IMR-90 (cell line): ENCODE data around the gene TMPRSS5. TPM values are rescaled to one million over a fixed set of nuclear protein-coding genes. Genes with fewer than 3 reads are reported as not detected.

Experiments
- ATAC-seq: fragments of 200-7000 bp; cut with Tn5 transposase; 2 replicates; pipeline ENCODE4 v1.9.1; 2020; ENCODE audit warnings: low read depth, mild to moderate bottlenecking, moderate library complexity
- BruUV-seq: library from RNA; stranded (reverse); fragments of 400-500 nt; replicated peaks from 2 replicates; lab custom pipeline; 2021; lab: Mats Ljungman, UMichigan
- CTCF ChIA-PET: fragments of 300-600 bp; formaldehyde crosslinking; extraction: SDS; loops from one replicate; lab custom pipeline; 2021; ENCODE audit warnings: antibody characterized with exemption; lab: Yijun Ruan, JAX
- POLR2A ChIA-PET: fragments of 300-600 bp; sonication (Branson Sonifier 250); formaldehyde crosslinking; loops from one replicate; lab custom pipeline; 2022; ENCODE audit warnings: antibody characterized with exemption; ENCODE audit not compliant: unreplicated experiment; lab: Charles Lee
- DNase-seq: peaks from one replicate; pipeline ENCODE4 v3.0.0; 2013
- H2AFZ ChIP-seq: replicated peaks from 2 replicates; pipeline ENCODE3; 2013; ENCODE audit warnings: low read length, mild to moderate bottlenecking; ENCODE audit not compliant: poor library complexity
- H2AK5ac ChIP-seq: 2 replicates; pipeline ENCODE4 v1.6.1; 2013; ENCODE audit warnings: low read depth, low read length, inconsistent platforms
- H2AK9ac ChIP-seq: replicated peaks from 2 replicates; pipeline ENCODE3; 2013; ENCODE audit warnings: mild to moderate bottlenecking, low read depth, low read length, moderate library complexity; ENCODE audit not compliant: poor library complexity
- H2BK120ac ChIP-seq: 2 replicates; pipeline ENCODE4 v1.6.1; 2013; ENCODE audit warnings: low read depth, low read length, inconsistent platforms
- H2BK15ac ChIP-seq: 3 replicates; pipeline ENCODE4 v1.6.1; 2013; ENCODE audit warnings: low read depth, low read length, inconsistent platforms
- H2BK20ac ChIP-seq: 2 replicates; pipeline ENCODE4 v1.6.1; 2013; ENCODE audit warnings: low read depth, mild to moderate bottlenecking, inconsistent platforms, low read length, moderate library complexity
- H2BK5ac ChIP-seq: 2 replicates; pipeline ENCODE4 v1.6.1; 2013; ENCODE audit warnings: mild to moderate bottlenecking, low read depth, low read length, inconsistent platforms; ENCODE audit not compliant: poor library complexity, severe bottlenecking
- H3K14ac ChIP-seq: replicated peaks from 2 replicates; pipeline ENCODE4 v1.6.1; 2013; ENCODE audit warnings: low read depth, low read length, inconsistent platforms
- H3K18ac ChIP-seq: 2 replicates; pipeline ENCODE4 v1.6.1; 2013; ENCODE audit warnings: low read depth, low read length, control low read depth
- H3K23ac ChIP-seq: 2 replicates; pipeline ENCODE4 v1.6.1; 2013; ENCODE audit warnings: low read depth, low read length, inconsistent platforms
- H3K27ac ChIP-seq: 2 replicates; pipeline ENCODE4 v1.5.1; 2013; ENCODE audit warnings: mild to moderate bottlenecking, control low read depth, low read length; ENCODE audit not compliant: insufficient read depth
- H3K27me3 ChIP-seq: 2 replicates; pipeline ENCODE4 v1.6.1; 2013; ENCODE audit warnings: low read length; ENCODE audit not compliant: control insufficient read depth, insufficient read depth
- H3K36me3 ChIP-seq: 2 replicates; pipeline ENCODE4 v1.6.1; 2013; ENCODE audit warnings: low read length, mixed read lengths; ENCODE audit not compliant: control insufficient read depth, insufficient read depth
- H3K4ac ChIP-seq: 2 replicates; pipeline ENCODE4 v1.6.1; 2013; ENCODE audit warnings: low read depth, low read length, inconsistent platforms
- H3K4me1 ChIP-seq: 2 replicates; pipeline ENCODE4 v1.6.1; 2013; ENCODE audit warnings: low read length, mixed read lengths; ENCODE audit not compliant: control insufficient read depth, insufficient read depth
- H3K4me2 ChIP-seq: 2 replicates; pipeline ENCODE4 v1.6.1; 2013; ENCODE audit warnings: low read depth, mild to moderate bottlenecking, control low read depth, low read length, moderate library complexity
- H3K4me3 ChIP-seq: 2 replicates; pipeline ENCODE4 v1.5.1; 2013; ENCODE audit warnings: low read depth, mild to moderate bottlenecking, control low read depth, low read length, moderate library complexity; ENCODE audit not compliant: insufficient read depth
- H3K56ac ChIP-seq: 2 replicates; pipeline ENCODE4 v1.6.1; 2013; ENCODE audit warnings: low read length, inconsistent platforms; ENCODE audit not compliant: insufficient read depth; ENCODE audit errors: extremely low read depth
- H3K79me1 ChIP-seq, 2 experiments: 2 replicates each; pipeline ENCODE4 v1.6.1; 2013; ENCODE audit warnings: low read length in 2 of 2, inconsistent platforms in 1 of 2, low read depth in 1 of 2
- H3K9ac ChIP-seq: 2 replicates; pipeline ENCODE4 v1.6.1; 2013; ENCODE audit warnings: low read depth, low read length, control low read depth
- H3K9me1 ChIP-seq: 2 replicates; pipeline ENCODE4 v1.6.1; 2013; ENCODE audit warnings: low read length, inconsistent platforms; ENCODE audit not compliant: insufficient read depth
- H3K9me3 ChIP-seq: 2 replicates; pipeline ENCODE4 v1.6.1; 2013; ENCODE audit warnings: low read length; ENCODE audit not compliant: control insufficient read depth, insufficient read depth
- H4K20me1 ChIP-seq: 2 replicates; pipeline ENCODE4 v1.6.1; 2013; ENCODE audit warnings: low read length, inconsistent platforms; ENCODE audit not compliant: insufficient read depth
- H4K5ac ChIP-seq: 2 replicates; pipeline ENCODE4 v1.6.1; 2013; ENCODE audit warnings: mild to moderate bottlenecking, low read depth, low read length, control low read depth
- H4K8ac ChIP-seq, 2 experiments: 2 replicates each; pipeline ENCODE4 v1.6.1; 2013; ENCODE audit warnings: low read depth in 2 of 2, low read length in 2 of 2, control low read depth in 1 of 2, inconsistent platforms in 1 of 2
- H4K91ac ChIP-seq: 2 replicates; pipeline ENCODE4 v1.6.1; 2013; ENCODE audit warnings: low read depth, low read length, inconsistent platforms; ENCODE audit not compliant: insufficient read depth
- CEBPB ChIP-seq: IDR thresholded peaks from 2 replicates; pipeline ENCODE4 v1.6.1; 2012; ENCODE audit warnings: low read depth, low read length, improper control_type of control experiment
- CHD1 ChIP-seq: IDR thresholded peaks from 2 replicates; pipeline ENCODE4 v1.6.1; 2012; ENCODE audit warnings: low read depth, low read length, improper control_type of control experiment
- CTCF ChIP-seq: conservative IDR thresholded peaks from 2 replicates; pipeline ENCODE4 v1.5.1; 2012; ENCODE audit warnings: mild to moderate bottlenecking, low read depth, low read length, improper control_type of control experiment
- MAFK ChIP-seq: IDR thresholded peaks from 2 replicates; pipeline ENCODE4 v1.6.1; 2012; ENCODE audit warnings: low read depth, low read length, improper control_type of control experiment
- MXI1 ChIP-seq: IDR thresholded peaks from 2 replicates; pipeline ENCODE4 v1.6.1; 2012; ENCODE audit warnings: low read depth, mild to moderate bottlenecking, low read length, moderate library complexity, borderline replicate concordance
- POLR2A ChIP-seq: IDR thresholded peaks from 2 replicates; pipeline ENCODE4 v1.6.1; 2012; ENCODE audit warnings: mild to moderate bottlenecking, low read depth, low read length
- RAD21 ChIP-seq: IDR thresholded peaks from 2 replicates; pipeline ENCODE4 v1.6.1; 2012; ENCODE audit warnings: low read length, improper control_type of control experiment
- RCOR1 ChIP-seq: IDR thresholded peaks from 2 replicates; pipeline ENCODE4 v1.6.1; 2012; ENCODE audit warnings: mild to moderate bottlenecking, low read length, improper control_type of control experiment; ENCODE audit not compliant: insufficient replicate concordance
- RFX5 ChIP-seq: IDR thresholded peaks from 2 replicates; pipeline ENCODE4 v1.8.0; 2012; ENCODE audit warnings: low read depth, mild to moderate bottlenecking, low read length, moderate library complexity
- SMC3 ChIP-seq: fragments of 150-350 bp; IDR thresholded peaks from 2 replicates; pipeline ENCODE4 v1.6.1; 2016; ENCODE audit warnings: low read depth, mild to moderate bottlenecking, antibody characterized with exemption, low read length, moderate library complexity
- USF2 ChIP-seq: fragments of 150-350 bp; IDR thresholded peaks from 2 replicates; pipeline ENCODE4 v1.6.1; 2017; ENCODE audit warnings: mild to moderate bottlenecking, antibody characterized with exemption, low read length, low read depth
- WGBS, 2 experiments: methylation state at CpG; one replicate each; pipeline versions ENCODE4 v1.1.5 to v1.1.7; 2013; ENCODE audit warnings: missing lambda C conversion rate in 2 of 2; ENCODE audit not compliant: insufficient read length in 1 of 2; ENCODE audit errors: extremely low coverage in 2 of 2; 5-methylcytosine and 5-hydroxymethylcytosine counted together
- dilution Hi-C: fragments of 300-500 bp; cut with HindIII; formaldehyde crosslinking; loops from one replicate; pipeline ENCODE4 v1.14.3; 2018; ENCODE audit warnings: low sequenced_read_pairs; ENCODE audit not compliant: unreplicated experiment
- in situ Hi-C: fragments of 300-500 bp; cut with MboI; formaldehyde crosslinking; loops from 3 replicates; pipeline ENCODE4 v1.14.3; 2019; ENCODE audit warnings: low sequenced_read_pairs, inconsistent platforms, mixed read lengths
- intact Hi-C: fragments of 100-400 bp; cut with micrococcal nuclease; formaldehyde crosslinking; loops from 2 replicates; pipeline ENCODE4 v1.10.0; 2022
- polyA plus RNA-seq, 3 experiments: library from polyadenylated mRNA; depleted of rRNA; stranded (reverse); fragments of >200 nt; gene quantifications; 2 replicates each; pipeline ENCODE4 v1.2.3, GENCODE V29; 2012; ENCODE audit warnings: low replicate concordance in 1 of 3
- total RNA-seq: library from RNA; depleted of rRNA; stranded (reverse); fragments of >200 nt; gene quantifications from 2 replicates; pipeline ENCODE4 v1.2.3, GENCODE V29; 2012

Gene TMPRSS5
- total and polyA plus RNA-seq, 2 of the 4 experiments (the other 2 are of a cell fraction), result under 0.01 to 0.24 TPM

GRCh38 chr11:113689768-113690618, 16.1 kb downstream of the TMPRSS5 start:
- dilution Hi-C loops (no loop called here), intact Hi-C loops (no loop called here), in situ Hi-C loops (no loop called here)
- Histone ChIP-seq H3K27me3 (no peaks in the 10 kb centered on the region), H2BK15ac (no peak overlapping the region), H3K9ac (no peak overlapping the region), H4K91ac (peak overlapping the region; percentile 26), H3K4me1 (no peaks in the 10 kb centered on the region), H3K4me2 (no peak overlapping the region), H3K27ac (no peak overlapping the region), H3K9me1 (peaks cover 9% of the 10 kb centered on the region; the same call in 1 of the 2 replicates), H2BK20ac (0 out of 2 replicates have a peak overlapping the region, but pooled peaks have one; percentile 35), H3K4me3 (no peak overlapping the region), H4K5ac (no peak overlapping the region), H3K36me3 (no peaks in the 10 kb centered on the region), H3K56ac (no peak overlapping the region; the same call in 1 of the 2 replicates), H3K9me3 (no peaks in the 10 kb centered on the region), H3K23ac (no peak overlapping the region), H4K20me1 (no peaks in the 10 kb centered on the region), H3K14ac (no peak overlapping the region), H2BK5ac (no peak overlapping the region), H2AFZ (peak overlapping the region; percentile 80), H2AK9ac (peak overlapping the region; percentile 28), H3K79me1 (no peaks in the 10 kb centered on the region), H2AK5ac (0 out of 2 replicates have a peak overlapping the region, but pooled peaks have one; percentile 16), H4K8ac (peak overlapping the region in 1 of 2 experiments; percentile 49; a peak in 1 of 4 replicates), H3K4ac (peak overlapping the region; percentile 79), H3K18ac (no peak overlapping the region), H2BK120ac (peak overlapping the region; percentile 60; the same call in 1 of the 2 replicates)
- WGBS, 2 experiments, result 89% methylated on average over 7 of the region's 19 CpGs; no CpG with 5 or more reads in 1 of the 2 experiments
- no TSS peak for BruUV-seq
- CTCF ChIA-PET, result interaction anchor here (0.7 to 1.5 kb wide), 4 partner anchors 14 to 136 kb away, joined by 3 to 10 read pairs (median 4); no protein-coding TSS in a partner anchor
- TF ChIP-seq RAD21, result no peak
- no peak for TF ChIP-seq MXI1
- no peak for TF ChIP-seq CEBPB
- no peak for TF ChIP-seq MAFK
- no peak for TF ChIP-seq CTCF
- TF ChIP-seq SMC3, result no peak
- no peak for TF ChIP-seq RCOR1
- TF ChIP-seq POLR2A, result no peak
- TF ChIP-seq CHD1, result no peak
- no peak for TF ChIP-seq USF2
- TF ChIP-seq RFX5, result no peak
- POLR2A ChIA-PET, result no interaction called here
- ATAC-seq (no peak; the same call in 1 of the 2 replicates), DNase-seq (no peak)
